Measurements from ENCODE around the gene RPS13.
"Not testable (repeated sequence)": the region's sequence is repeated elsewhere in the genome, so short reads cannot be mapped to it uniquely, and the experiment has no call there.

The RPS13 gene

DNA sequence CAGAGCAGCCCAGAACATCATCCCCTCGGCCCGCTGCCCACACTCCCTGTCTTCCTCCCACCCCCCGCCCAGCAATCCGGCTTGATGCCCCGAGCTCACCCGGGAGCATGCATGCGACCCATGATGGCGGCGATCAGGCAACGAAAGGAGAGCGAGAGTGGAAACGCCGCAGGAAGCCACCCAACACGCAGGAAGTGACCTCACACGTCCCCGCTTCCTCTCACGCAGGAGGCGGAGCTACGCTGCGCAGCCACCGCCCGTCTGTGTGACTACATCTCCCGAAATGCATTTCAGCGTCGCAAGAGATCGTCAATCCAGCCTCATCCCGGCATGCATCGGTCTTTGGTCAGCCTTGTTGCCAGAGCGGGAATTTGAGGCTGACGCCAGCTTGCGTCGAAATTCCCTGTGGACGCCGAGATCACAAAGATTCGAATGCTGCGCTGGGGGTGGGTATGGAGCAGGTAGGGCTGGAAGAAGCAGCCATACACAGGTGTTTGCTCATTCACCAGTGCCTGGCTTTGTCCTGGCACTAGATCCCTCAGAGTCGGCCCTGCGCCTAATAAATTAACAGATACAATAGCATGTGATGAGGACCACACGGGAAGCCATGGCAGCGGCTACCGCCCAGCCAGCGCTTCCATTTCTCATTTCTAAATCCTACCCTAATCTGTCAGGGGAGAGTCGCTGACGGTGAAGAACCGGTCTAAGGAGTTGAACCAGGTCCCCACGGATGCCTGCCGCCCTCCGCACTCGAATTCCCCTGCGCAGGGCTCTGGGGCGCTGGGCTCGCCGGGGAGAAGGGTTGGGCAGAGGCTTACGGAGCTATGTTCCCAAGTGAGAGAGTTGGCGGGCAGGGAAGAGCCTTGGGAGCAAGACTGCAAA is at the start of gene RPS13:
Gene RPS13, minus strand, starts transcription at position 148 of the 882 bp plus-strand sequence. Its CDS starts 26 bp downstream, at position 122.
- DNase-seq = peak; percentile 97 to 99 (median 99)

DNA sequence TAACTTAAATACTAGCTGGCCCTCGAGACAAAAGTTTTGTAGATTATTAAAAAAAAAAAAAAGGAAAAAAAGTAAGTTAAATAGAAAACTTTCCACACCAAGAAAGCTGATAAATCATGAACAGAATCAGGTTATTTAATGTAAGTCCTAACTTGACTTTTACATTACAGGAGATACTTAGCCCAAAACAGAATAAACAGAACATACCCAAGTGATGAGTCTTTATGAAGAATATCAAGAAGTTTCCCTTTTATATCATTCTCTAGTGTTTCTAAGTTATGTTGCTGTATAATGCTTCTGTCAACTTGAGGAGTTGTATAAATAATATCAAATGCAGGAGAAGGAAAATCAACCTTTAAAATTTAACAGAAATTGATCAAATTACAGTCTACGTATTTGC is 44.5 kb upstream of the RPS13 start:
- DNase-seq = no peak

DNA sequence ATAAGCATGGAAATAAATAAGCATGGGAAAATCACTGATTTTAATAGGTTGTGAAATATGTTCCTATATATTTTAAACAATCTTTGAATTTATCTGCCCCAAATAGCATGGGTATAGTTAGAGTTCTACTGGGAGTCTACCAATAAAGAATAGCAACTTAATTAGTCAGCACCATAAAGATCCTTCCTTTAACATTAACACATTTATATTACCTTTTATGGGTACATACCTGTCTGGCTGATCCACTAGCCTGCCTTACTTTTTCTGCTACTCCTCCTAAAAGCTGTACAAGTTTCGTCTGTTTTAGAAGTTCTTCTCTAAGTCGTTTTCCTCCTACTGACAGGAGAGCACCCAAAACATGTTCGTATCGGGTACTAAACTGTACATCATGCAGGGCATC is 39.8 kb upstream of the RPS13 start:
- DNase-seq = no peak

DNA sequence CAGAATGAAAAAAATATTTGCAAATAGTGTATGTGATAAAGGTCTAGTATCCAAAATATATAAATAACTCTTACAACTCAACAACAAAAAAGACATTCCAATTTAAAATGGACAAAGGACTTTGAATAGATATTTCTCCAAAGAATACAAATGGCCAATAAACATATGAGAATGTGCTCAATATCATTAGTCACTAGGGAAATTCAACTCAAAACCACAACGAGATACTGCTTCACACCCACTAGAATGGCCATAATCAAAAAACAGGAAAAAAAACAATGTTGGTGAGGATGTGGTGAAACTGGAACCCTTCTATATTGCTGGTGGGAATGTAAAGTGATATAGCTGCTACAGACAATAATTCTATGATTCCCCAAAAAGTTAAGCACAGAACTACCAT is 38.6 kb upstream of the RPS13 start:
- DNase-seq = peak in 1 of 3 donors; percentile 3

DNA sequence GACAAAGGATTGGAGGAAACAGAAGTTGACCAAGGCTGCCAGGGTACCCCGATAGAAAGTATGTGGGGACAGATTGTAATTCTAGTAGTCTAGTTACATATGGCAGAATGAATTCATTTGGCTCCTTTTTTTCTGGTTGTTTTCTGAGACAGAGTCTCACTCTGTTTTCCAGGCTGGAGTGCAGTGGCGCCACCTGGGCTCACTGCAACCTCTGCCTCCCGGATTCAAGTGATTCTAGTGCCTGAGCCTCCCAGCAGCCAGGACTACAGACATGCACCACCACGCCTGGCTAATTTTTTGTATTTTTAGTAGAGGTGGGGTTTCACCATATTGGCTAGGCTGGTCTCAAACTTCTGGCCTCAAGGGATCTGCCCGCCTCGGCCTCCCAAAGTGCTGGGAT is 30.3 kb upstream of the RPS13 start:
- not testable (repeated sequence) for DNase-seq

DNA sequence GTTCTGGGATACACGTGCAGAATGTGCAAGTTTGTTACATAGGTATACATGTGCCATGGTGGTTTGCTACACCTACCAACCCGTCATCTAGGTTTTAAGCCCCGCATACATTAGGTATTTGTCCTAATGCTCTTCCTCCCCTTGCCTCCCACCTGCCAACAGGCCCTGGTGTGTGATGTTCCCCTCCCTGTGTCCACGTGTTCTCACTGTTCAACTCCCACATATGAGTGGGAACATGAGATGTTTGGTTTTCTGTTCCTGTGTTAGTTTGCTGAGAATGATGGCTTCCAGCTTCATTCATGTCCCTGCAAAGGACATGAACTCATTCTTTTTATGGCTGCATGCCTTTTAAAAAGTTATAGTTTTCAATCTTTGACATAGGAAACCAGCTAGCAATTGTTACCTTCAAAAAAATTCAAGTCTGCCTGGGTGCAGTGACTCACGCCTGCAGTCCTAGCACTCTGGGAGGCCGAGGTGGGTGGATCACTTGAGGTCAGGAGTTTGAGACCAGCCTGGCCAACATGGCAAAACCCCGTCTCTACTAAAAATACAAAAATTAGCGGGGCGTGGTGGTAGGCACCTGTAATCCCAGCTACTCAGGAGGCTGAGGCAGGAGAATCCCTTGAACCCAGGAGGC is 28.1 kb upstream of the RPS13 start:
- not testable (repeated sequence) for DNase-seq

DNA sequence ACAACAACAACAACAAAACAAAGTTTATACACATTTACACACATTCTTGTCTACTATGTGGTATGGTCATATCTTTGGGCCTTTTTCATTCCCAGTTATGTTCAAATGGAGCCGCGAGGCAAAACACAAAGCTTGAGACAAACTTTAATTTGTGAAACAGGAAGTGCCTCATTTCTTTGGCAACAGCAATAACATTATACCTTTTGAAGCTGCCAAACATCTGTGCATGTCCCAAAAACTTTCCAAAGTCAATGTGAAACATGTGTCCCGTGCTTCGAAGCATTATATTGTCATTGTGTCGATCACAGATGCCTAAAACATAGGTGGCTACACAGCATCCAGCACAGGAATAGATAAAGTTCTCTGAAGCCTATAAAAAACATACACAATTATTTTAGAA is 25.0 kb upstream of the RPS13 start:
- DNase-seq = no peak

DNA sequence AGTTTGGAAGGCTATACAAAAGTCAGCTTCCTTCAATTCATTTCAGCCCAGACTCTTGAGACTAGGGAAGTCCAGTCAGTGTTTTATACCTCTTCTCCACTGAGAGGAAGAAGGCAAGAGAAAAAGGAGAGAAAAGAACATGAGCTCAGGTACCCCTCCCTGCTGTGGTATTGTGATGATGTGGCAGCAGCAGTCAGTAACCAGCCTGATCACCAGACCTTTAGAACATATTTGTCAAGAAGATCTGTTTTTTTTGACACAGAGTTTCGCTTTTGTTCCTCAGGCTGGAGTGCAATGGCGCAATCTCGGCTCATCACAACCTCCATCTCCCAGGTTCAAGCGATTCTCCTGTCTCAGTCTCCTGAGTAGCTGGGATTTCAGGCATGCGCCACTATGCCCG is 21.2 kb upstream of the RPS13 start:
- peak; percentile 41 to 61 (median 45) for DNase-seq

DNA sequence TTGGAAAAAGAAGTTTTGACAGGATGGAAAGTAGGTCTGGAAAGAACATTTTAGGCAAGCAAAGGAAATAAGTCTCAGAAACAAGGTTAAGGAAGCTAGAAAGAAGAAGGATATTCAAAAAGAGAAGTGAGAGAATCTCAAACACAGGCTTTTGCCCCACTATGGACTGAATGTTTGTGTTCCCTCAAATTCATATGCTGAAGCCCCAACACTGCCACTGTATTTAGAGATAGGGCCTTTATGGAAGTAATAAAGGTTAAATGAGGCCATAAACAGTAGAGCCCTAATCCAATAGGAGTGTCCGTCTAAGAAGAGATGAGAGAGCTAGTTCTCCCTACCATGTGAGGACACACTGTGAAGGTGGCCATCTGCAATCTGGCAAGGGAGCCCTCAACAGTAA is 20.6 kb upstream of the RPS13 start:
- DNase-seq = peak; percentile 26 to 41 (median 39)

DNA sequence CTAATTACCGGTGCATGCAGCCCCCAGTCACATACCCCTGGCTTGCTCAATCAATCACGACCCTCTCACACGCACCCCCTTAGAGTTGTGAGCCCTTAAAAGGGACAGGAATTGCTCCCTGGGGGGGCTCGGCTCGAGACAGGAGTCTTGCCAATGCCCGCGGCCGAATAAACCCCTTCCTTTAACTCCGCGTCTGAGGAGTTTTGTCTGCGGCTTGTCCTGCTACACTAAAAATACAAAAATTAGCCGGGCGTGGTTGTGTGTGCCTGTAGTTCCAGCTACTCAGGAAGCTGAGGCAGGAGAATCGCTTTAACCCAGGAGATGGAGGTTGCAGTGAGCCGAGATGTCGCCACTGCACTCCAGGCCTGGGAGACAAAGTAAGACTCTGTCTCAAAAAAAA is 8.5 kb upstream of the RPS13 start:
- DNase-seq = not testable (repeated sequence)

DNA sequence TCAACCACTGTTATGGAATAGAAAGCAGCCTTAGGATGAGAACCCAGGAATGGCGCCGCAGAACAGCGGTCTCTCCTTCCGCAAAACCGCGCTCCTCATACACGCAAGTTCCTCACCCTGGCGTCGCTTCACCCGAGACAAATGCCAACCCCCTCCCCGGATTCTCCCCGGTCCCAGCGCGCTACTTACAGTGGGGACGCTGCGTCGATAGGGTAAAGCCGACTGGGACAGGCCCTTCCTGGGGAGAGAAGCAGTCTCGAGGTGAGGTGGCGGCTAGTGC is 287 bp downstream of the RPS13 start:
- DNase-seq = peak; percentile 68 to 83 (median 71)

DNA sequence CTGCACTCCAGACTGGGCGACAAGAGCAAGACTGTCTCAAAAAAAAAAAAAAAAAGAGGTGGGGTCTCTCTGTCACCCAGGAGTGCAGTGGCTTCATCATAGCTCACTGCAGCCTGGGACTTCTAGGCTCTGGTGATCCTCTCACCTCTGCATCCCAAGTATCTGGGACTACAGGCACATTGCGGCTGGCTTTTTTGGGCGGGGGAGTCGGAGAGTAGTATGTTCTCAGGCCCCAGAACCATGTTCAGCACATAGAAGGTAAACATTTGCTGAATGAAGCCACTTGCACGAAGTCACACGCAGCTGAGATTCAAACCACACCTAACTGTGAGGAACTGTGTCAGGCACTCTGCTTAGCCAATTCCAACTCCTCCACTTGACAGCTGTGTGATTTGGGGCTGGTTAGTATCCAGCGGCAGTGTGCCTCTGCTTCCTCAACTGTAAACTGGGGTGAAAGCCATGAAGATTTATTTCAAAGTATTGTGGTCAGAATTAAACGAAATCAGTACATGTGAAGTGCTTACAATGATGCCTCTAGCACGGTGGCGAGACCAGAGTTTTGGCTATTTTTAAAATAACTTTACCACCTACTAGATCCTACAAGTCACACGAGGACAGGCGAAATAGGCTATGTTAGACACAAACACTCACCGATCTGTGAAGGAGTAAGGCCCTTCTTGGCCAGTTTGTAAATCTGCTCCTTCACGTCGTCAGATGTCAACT is 789 bp downstream of the RPS13 start:
- DNase-seq = peak in 2 of 3 donors; percentile 17 to 24

DNA sequence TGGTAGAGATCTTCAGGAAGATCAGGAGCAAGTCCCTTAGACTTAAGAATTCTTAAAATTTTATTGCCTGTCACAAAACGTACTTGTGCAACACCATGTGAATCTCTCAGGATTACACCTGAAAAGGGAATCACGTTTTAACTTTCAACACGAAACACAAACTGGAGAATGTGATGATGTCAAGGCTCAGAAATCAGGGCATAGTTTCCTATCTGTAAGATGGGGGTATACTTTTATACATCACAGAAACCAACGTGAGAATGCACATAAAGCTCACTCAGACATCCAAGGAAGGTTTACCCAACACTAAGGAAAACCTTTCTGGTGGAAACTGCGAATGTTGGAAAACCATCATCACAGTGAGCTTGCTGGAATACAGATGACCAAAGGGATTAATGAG is 2.0 kb downstream of the RPS13 start:
- no peak for DNase-seq

DNA sequence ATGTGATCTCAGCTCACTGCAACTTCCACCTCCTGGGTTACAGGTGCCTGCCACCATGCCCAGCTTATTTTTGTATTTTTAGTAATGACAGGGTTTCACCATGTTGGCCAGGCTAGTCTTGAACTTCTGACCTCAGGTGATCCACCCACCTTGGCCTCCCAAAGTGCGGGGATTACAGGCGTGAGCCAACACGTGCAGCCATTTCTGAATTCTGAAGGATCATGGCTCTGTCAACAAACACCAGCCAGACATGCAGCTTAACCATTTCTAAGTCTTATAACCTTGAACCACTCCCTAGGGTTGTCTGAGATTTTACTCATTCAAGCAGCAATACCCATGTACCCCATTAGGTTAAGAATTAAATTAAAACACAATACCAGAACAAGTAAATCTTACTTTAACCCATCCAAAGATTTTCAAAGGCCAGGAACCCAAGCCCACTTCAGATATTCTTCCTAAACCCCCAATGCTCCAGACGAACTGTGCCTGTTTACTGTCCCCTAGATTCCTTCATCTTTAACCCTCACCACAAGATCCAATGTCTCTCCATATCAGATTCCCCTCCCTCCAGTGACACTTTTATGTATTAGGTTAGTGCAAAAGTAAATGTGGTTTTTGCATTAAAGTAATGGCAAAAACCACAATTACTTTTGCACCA is 4.0 kb downstream of the RPS13 start:
- no peak for DNase-seq

DNA sequence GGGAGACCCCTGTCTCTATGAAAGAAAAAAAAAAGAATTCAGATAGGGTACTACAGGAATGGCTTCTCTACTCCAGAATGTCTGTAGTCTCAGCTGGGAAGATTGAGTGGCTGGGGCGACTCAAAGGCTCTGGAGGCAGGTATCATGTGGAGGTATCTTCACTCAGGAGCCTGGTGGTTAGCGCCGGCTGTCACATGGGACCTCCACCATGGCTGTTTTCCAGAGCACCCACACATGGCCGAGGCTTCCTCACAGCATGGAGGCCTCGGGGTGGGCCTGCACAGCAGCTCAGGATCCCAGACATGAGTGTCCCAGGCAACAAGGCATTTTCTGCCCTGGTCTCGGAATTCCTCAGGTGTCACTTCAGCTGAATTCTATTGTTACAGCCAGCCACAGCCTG is 10.1 kb downstream of the RPS13 start:
- no peak for DNase-seq

DNA sequence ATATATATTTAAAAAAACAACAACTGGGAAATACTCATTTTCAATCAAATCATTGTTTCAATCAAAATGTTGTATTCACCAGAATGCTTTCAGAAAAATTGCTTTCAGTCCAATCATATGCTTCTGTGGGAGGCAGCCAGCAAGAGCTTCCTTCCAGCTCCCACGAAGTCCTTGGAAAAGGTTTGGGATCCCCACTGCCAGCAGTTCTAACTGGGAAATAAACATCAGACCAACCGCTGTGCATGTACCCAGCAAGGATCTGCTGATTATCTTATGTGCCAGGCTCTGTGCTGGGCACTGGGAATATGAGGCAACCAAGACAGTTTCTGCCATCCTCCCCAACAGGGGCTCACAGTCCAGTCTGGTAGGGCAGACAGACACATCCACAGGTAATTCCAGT is 10.8 kb downstream of the RPS13 start:
- DNase-seq = no peak

DNA sequence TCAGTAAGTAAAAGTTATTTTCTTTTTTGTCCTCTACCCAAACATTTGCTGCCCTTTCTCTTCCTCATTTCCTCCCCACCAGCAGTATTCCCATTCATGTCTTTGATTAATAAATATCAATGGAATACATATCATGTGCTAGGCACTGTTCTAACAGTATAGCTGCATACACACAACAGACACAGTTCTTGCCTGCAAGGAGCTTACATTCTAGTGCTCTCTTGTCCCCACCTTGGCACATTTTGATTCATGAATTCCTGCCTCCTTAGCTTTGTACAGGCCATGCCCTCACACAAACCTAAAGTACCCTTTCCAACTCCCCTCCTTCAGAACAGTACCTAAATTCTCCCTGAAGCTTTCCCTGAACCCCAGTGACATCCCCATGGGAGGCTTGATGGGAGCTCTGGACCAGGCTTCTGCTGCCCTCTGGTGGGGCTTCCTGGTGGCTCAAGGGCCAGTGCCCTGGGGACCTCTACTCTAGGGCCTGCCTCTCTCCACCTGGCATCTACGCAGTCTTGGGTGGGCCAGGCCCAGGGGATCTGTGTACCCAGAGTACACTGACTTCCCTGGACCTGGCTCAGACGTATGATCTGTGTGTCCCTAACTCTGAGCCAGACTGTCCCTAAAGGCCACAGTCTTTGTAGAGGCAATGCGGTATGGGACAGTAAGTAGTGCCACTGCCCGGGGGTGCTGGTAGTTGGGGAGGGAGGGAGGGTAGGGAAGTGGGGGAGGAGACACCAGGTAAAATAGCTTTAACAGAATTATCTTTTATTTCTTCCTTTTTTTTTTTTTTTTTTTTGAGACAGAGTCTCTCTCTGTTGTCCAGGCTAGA is 14.1 kb downstream of the RPS13 start:
- peak; percentile 55 to 78 (median 68) for DNase-seq

DNA sequence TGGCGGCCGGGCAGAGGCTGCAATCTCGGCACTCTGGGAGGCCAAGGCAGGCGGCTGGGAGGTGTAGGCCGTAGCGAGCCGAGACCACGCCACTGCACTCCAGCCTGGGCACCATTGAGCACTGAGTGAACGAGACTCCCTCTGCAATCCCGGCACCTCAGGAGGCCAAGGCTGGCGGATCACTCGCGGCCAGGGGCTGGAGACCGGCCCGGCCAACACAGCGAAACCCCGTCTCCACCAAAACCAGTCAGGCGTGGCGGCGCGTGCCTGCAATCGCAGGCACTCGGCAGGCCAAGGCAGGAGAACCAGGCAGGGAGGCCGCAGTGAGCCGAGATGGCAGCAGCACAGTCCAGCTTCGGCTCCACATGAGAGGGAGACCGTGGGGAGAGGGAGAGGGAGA is 26.3 kb downstream of the RPS13 start:
- not testable (repeated sequence) for DNase-seq

DNA sequence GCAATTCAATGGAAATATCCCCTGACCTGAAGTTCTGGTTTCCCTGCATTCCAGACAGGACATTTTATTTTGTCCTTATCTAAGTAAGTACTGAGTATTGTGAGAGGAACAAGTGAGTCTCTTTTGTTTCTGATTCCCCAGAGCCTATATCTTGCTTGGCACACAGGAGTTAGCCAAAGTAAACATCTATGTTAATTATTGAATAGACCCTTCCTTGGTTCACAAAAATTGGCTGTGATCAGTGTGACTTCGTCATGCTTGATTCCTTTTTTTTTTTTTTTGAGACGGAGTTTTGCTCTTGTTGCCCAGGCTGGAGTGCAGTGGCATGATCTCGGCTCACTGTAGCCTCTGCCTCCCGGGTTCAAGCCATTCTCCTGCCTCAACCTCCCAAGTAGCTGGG is 29.0 kb downstream of the RPS13 start:
- not testable (repeated sequence) for DNase-seq

DNA sequence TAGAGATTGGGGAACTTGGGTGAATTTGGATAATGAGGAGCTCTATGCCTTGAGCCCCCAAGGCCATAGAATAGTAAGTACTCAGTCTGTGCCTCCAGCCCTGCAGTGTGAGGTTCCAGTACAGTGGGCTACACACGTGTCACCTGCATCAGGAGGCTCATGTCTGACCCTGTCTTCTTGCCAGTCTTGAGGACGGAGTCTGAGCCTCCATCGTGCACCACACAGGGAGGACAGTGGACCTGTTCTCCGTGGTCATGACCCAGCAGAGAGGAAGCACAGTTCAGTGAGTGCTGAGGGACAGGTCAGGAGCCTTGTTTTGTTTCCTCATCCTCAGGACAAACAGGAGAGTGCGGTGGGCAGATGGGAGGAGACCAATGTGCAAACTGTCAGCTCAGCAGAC is 30.8 kb downstream of the RPS13 start:
- no peak for DNase-seq

DNA sequence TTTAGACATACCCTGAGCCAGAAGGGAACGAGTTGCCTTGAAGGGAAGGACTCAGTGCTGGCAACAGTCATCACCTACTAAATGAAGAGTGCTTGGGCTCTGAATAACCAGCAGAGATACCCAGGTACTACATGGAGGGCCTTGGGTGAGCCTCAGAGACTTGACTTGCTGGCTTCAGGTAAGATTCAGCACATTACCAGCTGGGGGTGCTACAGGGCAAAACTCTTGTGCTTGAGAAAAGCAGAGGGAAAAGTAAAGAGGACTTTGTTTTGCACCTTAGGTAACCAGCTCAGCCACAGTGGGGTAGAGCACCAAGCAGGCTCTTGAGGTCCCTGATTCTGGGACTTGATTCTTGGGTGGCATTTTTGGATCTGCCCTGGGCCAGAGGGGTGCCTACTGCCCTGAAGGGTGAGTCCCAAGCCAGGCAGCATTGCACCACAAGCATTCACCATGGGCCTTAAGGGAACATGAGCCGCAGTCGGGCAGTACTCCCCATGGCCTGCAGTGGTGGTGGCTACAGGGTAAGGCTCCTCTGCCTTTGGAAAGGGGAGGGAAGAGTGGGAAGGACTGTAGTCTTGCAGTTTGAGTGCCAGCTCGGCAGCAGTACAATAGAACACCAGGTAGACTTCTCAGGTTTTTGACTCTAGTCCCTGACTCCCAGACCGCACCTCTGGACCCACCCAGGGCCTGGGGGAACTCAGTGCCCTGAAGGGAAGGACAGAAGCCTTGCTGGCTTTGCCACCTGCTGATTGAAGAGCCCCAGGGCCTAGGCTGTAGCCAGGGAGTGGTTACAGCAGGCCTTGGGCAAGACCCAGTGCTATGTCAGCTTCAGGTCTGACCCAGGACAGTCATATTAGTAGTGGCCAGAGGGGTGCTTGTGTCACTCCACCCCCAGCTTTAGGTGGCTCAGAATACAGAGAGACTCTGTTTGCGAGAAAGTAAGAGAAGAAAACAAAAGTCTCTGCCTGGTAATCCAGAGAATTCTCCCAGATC is 40.5 kb downstream of the RPS13 start:
- no peak for DNase-seq
